Endothelial cell of umbilical vein (primary cell): Measurements from ENCODE around the gene SLC35B2.

ENCODE experiments used
- POLR2A ChIP-seq: IDR thresholded peaks from 2 replicates; pipeline ENCODE4 v1.6.1; 2012; ENCODE audit warnings: low read depth, mild to moderate bottlenecking, control low read depth, low read length
- TF ChIP-seq, protein P1 (sequence below), 2 donors: IDR thresholded peaks; 1 replicate in 1 of 2; 2 replicates in 1 of 2; pipeline ENCODE4 v1.5.1; 2011; ENCODE audit warnings: low read length in 2 of 2, mild to moderate bottlenecking in 2 of 2, moderate library complexity in 2 of 2, control low read depth in 1 of 2, inconsistent platforms in 1 of 2, low read depth in 1 of 2; ENCODE audit not compliant: insufficient read depth in 1 of 2; ENCODE audit errors: extremely low read depth in 1 of 2
- TF ChIP-seq, protein P2 (sequence below): IDR thresholded peaks from 2 replicates; pipeline ENCODE4 v1.6.1; 2011; ENCODE audit not compliant: insufficient read depth, insufficient read length

DNA sequence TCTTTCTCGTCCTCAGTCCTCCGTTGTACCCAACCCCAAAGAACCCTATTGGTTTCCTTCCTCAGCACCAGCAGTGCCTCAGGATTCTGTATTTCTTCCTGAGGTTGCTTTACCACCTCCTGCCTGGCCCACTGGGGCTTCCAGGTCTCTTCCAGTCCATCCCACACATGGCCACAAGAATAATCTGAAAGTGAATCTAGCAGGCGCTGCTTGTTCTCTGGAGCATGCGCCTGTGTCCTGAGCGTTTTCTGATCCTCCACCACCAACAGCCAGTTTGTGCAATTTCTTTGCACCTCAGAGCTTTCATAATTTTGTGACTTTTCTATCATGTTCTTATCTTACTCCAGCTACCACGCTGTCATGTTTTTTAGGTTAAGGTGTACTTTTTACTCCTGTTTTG, 22.1 kb downstream of the SLC35B2 start:
- TF ChIP-seq, protein P1, sequence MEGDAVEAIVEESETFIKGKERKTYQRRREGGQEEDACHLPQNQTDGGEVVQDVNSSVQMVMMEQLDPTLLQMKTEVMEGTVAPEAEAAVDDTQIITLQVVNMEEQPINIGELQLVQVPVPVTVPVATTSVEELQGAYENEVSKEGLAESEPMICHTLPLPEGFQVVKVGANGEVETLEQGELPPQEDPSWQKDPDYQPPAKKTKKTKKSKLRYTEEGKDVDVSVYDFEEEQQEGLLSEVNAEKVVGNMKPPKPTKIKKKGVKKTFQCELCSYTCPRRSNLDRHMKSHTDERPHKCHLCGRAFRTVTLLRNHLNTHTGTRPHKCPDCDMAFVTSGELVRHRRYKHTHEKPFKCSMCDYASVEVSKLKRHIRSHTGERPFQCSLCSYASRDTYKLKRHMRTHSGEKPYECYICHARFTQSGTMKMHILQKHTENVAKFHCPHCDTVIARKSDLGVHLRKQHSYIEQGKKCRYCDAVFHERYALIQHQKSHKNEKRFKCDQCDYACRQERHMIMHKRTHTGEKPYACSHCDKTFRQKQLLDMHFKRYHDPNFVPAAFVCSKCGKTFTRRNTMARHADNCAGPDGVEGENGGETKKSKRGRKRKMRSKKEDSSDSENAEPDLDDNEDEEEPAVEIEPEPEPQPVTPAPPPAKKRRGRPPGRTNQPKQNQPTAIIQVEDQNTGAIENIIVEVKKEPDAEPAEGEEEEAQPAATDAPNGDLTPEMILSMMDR (IDR thresholded peaks at IDR 0.05; ENCODE audit: extremely low read depth in 1 of 2, insufficient read depth in 1 of 2, low read depth in 1 of 2, low read length in 2 of 2) = no peak
- no peak for TF ChIP-seq POLR2A
- TF ChIP-seq, protein P2, sequence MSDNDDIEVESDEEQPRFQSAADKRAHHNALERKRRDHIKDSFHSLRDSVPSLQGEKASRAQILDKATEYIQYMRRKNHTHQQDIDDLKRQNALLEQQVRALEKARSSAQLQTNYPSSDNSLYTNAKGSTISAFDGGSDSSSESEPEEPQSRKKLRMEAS = no peak
